ENCODE results near the gene SKAP1. TPM values are rescaled to one million over a fixed set of nuclear protein-coding genes. Genes with fewer than 3 reads are reported as not detected.
"Not testable (repeated sequence)": the region's sequence is repeated elsewhere in the genome, so short reads cannot be mapped to it uniquely, and the experiment has no call there.

Gene SKAP1
- polyA plus RNA-seq, 12 donors = 0.31 to 0.98 (median 0.48) TPM; not detected in 3

DNA sequence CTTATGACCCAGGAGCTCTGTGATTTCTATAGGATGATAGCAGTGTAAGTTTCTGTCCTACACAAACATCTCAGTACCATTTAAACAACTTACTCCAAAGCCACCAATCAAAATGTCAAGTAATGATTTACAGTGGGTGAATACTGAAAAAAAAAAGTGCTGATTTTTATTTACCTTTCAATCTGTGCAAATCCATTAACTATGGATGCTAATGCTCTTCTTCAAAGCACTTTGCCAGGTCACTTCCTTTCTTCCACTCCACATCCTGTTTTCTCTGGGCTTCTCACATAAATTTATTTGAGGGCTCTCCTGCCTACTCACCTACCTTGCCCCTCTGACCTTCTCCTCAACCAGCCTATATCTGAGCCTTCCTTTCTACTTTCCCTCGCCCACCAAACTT, 101.6 kb downstream of the SKAP1 start:
- no peak for DNase-seq

DNA sequence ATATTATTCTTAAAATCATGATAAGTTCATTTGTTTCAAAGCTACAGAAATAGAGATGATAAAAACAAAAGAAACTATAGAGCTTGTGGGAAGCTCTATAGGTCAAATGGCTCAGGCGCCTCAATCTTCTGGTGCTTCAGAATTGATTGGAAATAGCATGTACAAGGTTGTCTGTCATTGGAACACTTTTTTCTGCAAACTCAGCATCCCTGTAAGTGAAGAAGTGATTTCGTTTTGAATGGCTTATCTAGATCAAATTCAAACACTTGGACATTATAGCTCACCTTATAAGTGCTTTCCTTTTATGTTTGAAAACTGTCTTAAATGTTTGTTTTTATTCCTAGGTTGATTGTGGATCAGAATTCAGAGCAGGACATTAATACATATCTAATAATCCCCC, 103.7 kb downstream of the SKAP1 start:
- no peak for DNase-seq

DNA sequence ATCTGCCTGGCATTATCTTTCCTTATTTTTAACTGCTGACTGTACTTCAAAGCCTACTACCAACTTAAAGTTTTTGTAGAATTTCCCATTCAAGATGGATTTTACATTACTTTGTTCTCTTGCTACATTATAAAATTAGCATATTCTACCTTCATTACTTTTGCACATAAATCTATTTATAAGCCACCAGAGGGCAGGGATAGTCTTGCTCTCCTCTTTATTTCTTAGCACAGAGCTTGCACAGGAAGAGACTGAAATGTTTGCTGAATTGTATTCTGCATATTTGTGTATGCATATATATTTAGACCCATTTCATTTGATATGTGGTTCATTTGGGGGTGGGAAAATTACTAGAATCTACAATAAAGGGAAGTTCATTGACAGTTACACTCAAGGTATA, 108.0 kb downstream of the SKAP1 start:
- no peak for DNase-seq

DNA sequence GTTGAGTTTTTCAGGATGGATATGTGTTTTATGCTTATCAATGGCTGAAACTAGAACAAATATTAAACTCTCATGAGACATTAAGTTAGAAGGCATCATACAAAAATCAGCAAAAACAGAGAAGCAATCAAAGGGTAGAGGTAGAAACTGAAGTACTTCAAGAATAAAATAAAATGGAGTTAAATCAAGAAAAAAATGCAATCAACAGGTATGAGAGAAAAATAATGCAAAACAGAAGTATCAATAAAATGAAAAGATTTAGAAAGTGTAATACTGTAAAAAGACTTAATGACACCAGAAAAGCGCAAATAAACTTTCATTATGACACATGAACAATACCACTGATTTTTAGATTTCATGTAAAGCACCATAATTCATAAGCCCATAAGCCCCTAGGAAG, 112.3 kb downstream of the SKAP1 start:
- no peak for DNase-seq

DNA sequence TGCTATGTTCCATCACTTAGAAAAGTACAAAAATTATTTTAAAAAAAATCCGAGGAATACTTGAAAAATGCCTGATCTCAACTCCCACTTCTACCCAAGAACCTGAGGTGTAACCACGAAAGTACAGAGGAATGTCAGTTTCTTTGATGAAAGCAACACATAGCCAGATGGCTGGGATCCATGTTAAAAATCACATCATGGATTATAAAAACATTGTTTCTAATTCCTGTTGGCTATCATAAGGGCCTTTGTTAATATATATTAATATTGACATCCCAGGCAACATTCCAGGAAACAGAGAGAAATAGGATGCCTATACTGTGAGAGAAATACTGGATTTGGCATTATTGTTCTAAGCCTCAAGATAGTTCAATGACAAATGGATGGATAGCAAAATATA, 115.3 kb downstream of the SKAP1 start:
- DNase-seq = no peak

DNA sequence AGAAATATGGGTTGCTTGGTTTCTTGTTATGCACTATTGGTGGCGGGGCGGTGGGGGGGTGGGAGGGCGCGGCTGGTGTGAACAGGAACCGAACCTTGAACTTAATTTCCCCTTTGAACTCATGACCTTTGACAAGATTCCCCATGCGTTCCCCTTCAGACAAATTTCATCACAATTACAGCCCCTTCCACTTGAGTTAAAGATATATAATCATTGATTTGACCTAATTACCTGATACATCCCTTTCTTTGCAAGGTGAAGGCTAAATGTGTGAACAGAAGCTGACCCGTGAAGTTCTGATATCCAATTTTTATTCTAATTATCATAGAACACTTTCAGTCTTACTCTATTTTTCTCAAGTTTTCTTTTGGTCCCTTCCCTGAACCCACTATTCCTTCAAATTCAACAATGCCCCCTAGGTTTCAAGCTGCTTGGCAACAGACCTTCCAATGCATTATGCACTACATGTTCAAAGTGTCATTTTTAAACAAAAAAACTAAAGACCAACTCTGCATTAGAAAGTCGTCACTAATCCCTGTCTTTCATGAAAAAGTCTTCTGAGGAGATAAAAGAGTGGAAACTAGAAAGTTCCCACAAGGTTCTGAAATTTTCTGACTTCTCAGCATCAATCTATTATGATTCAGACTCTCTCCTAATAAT, 116.8 kb downstream of the SKAP1 start:
- no peak for DNase-seq

DNA sequence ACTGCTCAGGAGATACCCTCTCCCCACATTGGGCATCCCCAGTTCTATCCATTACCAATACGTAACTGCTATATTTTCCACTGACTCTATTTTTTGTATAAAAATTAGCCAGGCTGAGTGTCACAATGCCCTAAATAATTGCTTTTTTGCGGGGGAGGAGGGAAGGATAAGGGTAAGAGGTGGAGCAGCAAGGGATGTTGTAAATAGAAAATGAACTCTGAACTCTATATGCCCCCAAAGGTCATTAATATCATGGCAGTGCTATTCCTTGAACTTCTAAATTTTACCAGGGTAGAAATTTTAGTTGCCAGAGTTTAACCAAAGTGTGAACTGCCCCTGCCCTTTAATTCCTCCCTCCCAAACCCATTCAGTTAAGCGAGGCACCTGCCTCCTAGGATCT, 118.7 kb downstream of the SKAP1 start:
- no peak for DNase-seq

DNA sequence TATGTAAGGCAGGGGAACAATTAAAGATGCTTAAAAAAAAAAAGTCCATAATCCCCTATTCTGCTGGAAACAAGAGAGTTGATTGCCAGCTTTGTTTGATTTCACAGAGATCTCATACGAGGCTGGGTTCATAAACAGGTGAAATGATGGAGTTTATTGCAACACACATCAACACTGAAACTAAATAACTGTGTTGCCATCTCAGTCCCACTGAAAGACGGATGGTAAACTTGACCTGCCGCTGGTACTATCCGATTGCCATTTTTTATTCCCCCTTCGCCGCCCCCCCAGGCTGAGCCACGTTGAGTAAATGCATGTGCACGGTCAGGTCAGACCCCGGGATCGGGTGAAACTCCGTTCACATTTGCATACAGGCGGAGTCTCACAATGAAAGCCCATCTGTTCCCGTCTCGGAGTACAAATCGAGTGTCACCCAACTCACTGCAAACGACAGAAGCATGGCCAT, 119.2 kb downstream of the SKAP1 start:
- no peak for DNase-seq

DNA sequence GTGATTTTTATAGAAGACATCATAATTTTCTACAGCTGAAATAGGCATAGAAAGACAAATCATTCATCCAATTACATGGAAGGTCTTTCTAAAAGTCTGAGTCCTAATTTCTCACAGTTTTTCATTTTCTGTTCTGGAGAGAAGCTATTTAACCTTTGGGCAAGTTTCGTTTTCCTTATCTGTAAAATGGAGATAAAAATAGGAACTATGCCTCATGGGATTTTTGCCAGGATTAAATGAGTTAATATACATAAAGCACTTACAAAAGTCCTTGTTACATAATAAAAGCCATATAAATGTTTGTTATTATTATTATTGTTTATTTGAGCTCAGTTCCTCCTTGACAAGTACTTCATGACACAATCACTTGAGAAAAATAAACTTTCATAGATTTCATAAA, 121.4 kb downstream of the SKAP1 start:
- no peak for DNase-seq

DNA sequence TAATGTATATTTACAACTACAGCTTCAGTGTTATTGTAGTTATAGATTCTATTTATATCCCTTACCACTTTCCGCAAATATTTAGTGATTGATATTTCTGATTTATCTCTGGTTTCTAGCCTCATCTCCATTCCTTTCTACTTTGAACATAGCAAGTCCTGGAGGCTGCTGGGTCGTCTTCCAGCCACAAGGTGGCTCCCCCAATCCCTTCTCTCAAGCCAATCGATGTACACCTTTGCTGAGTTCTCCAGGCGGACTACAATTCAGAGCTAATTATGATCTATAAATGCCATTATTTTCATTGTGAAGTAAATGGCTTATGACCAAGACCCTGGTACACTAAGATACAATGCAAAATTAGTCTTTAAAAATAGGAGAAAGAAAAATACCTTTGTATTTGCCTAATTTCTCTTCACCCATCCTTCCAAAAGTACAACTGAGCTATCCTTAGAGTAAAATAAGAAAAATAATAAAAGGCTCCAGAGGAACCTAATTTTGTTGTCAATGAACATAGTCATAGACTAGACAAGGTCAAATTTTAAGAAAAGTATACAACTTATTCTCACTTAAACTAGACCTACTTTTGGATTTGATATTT, 122.1 kb downstream of the SKAP1 start:
- DNase-seq = peak; percentile 15

DNA sequence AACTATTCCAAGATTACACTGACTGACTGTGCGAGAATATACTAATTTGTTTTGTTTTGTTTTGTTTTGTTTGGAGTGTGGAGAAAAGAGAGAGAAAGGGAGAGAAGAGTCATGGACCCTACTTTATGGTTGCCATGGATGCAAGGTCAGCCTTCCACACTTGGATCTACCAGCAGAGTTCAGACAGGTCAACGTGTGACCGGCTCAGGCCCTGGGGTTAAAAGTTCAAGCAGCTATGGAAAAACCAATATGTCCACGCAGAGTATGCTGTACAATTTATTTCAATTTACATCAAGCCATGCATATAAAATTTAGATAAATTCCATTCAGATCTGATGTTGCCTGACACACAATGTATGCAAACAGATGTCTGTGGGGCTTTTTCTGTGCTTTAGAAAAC, 122.8 kb downstream of the SKAP1 start:
- DNase-seq = no peak

DNA sequence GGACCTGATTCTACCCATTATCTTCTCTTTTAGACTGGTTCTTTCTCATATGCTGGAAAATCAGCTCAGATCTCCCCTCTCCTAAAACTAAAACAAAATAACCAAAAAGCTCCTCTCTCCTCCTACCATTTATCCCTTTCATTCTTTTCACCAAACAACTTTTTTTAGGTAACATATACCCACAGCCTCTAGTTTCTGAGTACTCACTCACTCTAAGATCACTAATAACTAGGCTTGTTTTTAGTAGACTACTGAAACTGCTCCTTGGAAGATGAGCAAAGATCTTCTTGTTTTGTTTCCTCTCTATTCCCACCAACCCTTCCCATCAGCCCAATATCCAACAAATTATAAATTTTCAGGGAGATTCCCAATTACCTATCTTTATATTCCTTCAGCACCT, 129.0 kb downstream of the SKAP1 start:
- no peak for DNase-seq

DNA sequence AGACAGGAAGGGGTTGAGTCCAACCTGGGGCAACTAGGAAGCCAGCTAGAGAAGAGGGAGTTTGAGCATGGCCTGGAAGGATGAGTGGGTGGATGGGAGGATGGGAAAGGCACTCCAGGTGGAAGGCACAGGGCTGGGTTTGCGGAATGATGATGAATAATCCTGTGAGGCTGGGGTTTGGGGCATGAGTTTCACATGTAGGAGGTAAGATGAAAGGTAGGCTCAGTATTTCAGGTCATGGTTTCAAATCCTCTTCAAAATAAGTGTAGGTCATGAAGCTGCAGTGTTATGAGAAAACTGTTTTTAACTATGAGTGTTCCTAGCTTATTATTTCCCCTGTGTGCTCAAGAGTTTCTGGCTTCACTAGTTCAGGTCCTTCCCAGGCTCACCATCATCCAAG, 130.3 kb downstream of the SKAP1 start:
- DNase-seq = no peak

DNA sequence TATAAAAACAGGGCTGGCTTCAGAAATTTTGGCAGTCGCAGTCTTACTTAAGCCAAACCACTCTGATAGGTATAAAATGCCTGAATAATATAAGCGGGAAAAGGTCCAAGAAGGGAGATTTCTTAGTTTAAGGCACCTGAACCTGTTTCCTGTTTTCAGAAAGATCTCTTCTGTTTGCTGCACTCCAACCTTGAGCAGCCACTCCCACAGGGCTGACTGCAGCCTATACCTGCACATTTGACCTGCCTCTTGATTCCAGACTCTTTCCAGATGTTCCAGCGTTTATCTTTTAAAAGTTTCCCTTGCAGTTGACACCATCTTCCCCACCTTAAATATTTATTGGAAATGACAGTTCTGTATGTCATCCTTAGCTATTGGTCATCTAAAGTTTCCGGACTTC, 132.2 kb downstream of the SKAP1 start:
- DNase-seq = no peak

DNA sequence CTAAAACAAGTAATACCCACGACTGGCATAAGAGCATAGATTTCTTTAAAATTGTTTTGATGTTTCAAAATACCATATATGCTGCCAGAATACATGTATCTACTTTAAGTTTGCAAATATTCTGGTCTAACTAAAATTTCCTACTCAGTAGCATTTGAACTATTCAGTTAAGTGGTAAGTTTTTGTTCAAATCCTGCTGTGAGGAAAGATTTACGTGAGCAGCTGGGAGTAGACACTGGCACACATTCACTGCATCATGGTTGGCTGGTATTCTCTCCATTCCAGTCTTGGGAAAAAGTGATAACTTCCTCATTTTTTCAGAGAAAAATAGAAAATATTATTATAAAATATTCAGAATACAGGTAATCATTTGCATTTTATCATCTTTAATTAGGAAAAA, 133.6 kb downstream of the SKAP1 start:
- no peak for DNase-seq

DNA sequence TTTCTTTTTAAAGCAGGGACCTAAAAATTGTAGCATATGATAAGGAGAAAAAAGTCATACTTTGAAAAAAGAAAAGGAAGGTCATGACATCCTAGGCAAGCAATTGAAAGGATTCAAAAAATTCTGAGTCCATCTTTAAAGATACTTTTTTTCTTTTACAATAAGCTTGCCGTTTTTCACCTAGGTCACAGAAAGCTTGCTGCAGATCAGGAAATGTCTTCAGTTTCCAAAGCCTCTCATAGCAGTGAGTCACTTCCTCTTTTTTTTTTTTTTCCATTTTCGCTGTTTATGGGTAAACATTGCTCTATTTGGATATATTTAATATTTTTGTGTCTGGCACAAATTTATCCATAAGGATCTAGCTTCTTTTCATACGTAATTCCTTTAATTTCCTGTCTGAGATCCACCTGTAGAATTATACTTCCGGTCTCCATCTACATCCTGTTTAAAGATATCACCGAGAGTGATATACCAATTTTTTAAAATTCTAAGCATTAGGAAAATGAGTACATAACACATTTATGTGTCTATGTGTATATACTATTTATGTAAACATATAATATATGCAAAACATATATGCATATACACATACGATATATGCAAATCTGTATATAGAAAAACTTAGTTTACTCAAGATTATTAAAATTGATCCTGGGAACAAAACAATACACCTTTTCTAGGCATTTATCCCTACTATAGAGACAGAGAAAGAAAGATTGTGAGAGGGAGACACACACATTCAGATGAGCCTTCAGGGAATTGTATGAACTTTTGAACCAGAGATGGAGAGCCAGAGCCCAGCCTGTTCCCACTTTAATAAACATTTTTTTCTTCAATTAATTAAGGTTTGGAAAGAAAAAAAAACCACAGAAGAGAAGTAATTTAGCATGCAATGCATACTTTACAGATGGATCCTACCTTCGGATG, 134.4 kb downstream of the SKAP1 start:
- DNase-seq = no peak

DNA sequence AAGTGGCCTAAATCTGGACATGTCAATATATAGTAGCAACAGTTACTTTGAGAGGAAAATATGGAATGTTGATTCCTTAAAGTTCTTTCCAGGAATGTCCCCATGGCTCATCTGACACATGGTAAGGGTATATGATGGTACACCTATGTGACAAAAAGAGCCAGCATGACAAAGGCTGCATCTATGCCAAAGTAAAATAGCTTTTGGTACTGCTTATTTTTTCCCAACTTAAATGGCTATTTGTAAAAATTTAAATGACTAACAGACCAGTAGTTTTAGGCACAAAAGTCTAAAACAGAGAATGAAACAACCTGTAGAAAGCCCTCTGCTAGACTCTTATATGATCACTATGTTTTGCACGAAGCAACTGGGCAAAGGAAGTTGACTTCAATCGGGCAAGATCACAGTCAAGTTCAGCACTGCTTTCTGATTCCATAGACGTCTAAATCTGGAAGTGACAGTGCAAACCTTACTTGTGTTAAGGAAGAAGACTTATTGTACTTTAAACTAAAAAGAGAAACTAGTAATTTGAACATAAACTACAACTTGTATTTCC, 135.1 kb downstream of the SKAP1 start:
- no peak for DNase-seq

DNA sequence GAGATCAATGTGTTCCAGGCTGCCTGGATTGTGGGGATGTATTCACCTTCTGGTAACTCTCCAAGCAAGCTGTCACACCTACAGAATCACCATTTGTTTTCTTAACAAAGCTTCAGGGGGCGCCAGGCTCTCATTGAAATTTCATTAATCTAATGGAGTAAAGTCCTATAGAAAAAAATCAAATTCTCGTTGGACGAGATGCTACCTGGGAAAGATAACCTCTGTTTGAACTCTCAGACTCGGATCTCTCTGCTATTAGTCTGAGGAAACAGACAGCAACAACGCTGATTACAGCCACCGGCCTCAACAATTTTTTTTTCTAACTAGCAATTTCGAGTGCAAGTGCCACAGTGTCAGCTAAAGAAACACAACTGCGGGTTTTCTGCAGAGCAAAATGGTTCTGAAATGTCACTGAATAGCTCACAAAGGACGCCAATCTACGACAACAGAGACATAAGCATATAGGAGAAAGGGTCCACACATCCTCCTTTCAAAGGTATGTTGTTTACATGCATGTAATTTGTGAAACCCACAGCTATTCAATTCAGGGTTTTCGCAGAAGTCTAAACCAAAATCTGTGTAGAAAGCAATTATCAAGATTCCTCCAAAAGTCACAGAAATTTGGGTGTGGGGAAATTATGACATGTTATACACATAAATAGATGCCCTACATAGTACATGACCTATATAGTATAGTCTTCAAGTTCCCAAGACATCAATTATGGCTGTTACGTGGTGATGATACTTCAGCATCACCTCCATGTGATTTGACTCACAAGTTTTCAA, 135.8 kb downstream of the SKAP1 start:
- no peak for DNase-seq

DNA sequence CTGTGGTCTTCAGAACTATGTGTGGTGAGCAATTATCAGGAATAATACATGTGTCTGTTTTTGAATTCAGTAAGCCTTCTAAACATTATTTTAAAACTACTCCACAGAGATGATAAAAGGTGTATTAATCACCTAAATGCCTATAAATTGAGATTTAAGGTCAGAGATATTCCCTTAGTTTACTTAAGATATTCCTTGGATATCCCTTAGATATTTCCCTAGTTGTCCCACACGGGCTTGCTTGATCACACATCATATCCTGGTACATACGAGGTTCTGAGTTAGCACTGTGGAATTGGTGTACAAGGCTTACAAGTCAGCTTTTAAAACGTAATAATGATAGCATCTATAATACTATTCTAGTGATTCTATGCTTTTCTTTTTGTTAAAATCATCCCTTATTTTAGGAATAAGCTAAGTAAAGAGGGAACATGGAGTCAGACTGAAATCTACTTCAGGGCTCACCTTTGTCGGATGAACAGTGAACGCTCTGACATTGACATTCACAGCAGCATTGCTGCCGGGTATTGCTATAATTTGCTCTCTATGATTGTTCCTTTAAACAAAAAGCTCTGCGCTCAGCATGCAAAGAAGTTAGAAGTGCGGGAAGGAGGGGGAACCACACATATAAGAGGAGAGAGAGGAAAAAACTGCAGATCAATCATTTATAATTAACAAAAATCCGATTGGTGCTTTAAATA, 136.5 kb downstream of the SKAP1 start:
- no peak for DNase-seq

DNA sequence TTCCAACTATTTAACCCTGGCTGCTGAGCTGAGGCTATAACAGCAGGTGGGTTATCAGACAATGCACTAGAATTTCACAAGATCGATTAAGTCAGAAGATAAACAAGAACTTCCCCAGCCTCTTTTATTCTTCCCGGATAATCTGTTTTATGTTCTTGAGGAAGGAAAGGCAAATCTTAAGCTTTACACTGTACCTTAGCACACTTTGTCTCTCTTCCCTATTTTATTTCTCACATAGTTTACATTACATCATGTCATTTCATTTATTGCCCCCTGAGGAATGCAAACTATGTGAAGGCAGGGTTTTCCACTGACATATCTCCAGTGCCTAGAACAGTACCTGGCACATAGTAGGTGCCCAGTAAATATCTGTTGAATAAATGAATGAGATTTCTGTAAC, 139.6 kb downstream of the SKAP1 start:
- DNase-seq = no peak

DNA sequence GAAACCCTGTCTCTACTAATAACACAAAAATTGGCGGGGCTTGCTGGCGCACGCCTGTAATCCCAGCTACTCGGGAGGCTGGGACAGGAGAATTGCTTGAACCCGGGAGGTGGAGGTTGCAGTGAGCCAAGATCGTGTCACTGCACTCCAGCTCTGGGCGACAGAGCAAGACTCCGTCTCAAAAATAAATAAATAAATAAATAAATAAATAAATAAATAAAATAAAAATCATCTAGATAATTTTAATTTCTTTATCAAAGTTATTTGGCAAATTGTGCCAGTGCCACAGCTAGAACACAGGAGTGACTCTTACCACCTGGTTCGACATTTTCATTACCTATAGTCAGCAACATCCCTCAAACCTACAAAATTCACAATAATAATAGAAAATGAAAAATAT, 143.1 kb downstream of the SKAP1 start:
- not testable (repeated sequence) for DNase-seq
